Endothelial cell of umbilical vein (primary cell): ENCODE data around the gene PLEKHA7. TPM values are rescaled to one million over a fixed set of nuclear protein-coding genes. Genes with fewer than 3 reads are reported as not detected.

ENCODE experiments used
- BruUV-seq: library from RNA; stranded (reverse); fragments of 400-500 nt; replicated peaks from 2 replicates; lab custom pipeline; 2021; lab: Mats Ljungman, UMichigan
- CTCF ChIA-PET: fragments of 300-600, 350-600 bp; sonication (Branson Sonifier 250); formaldehyde crosslinking; loops from one replicate; lab custom pipeline; 2021; ENCODE audit warnings: antibody characterized with exemption, inconsistent platforms; lab: Charles Lee
- POLR2A ChIA-PET: fragments of 300-600, 350-600 bp; sonication (Branson Sonifier 250); formaldehyde crosslinking; loops from one replicate; lab custom pipeline; 2021; ENCODE audit warnings: antibody characterized with exemption, inconsistent platforms; lab: Charles Lee
- DNase-seq: peaks from one replicate; pipeline ENCODE4 v3.0.0-alpha.2; 2011; ENCODE audit warnings: low read depth, low spot score
- FAIRE-seq: peaks from 2 replicates; lab custom pipeline; 2011; peaks lifted over from hg19 to GRCh38; lab: Jason Lieb, UNC
- H2AFZ ChIP-seq: 2 replicates; pipeline ENCODE4 v1.6.0; 2012; ENCODE audit warnings: low read depth, low read length, control low read depth, inconsistent platforms
- H3K27ac ChIP-seq: 2 replicates; pipeline ENCODE4 v1.5.1; 2011; ENCODE audit warnings: low read depth, mild to moderate bottlenecking, control low read depth, low read length, moderate library complexity; ENCODE audit not compliant: insufficient read depth
- H3K27me3 ChIP-seq, 2 experiments: 2 replicates each; pipeline versions ENCODE4 v1.6.0 to v1.6.1; 2011; ENCODE audit warnings: low read length in 2 of 2, mixed read lengths in 1 of 2; ENCODE audit not compliant: control insufficient read depth in 2 of 2, insufficient read depth in 2 of 2
- H3K36me3 ChIP-seq, 2 experiments: 2 replicates in 1 of 2; 3 replicates in 1 of 2; pipeline ENCODE4 v1.5.1; 2011; ENCODE audit warnings: low read length in 2 of 2, mild to moderate bottlenecking in 1 of 2, moderate library complexity in 1 of 2; ENCODE audit not compliant: control insufficient read depth in 2 of 2, insufficient read depth in 2 of 2; ENCODE audit errors: extremely low read depth in 1 of 2
- H3K4me1 ChIP-seq: 3 replicates; pipeline ENCODE4 v1.5.1; 2011; ENCODE audit warnings: mild to moderate bottlenecking, low read length; ENCODE audit not compliant: control insufficient read depth, insufficient read depth; ENCODE audit errors: extremely low read depth
- H3K4me2 ChIP-seq: 2 replicates; pipeline ENCODE4 v1.6.1; 2011; ENCODE audit warnings: low read length, control low read depth, mixed read lengths; ENCODE audit not compliant: insufficient read depth
- H3K4me3 ChIP-seq, 3 experiments: fragments of 200-600 bp in 1 of 3; sonication (generic), shearing (Covaris generic) in 1 of 3; replicated peaks in 1 of 3; 2 replicates each; pipeline ENCODE4 v1.5.1; 2011 to 2016; ENCODE audit warnings: control low read depth in 3 of 3, low read length in 3 of 3, mild to moderate bottlenecking in 2 of 3, inconsistent platforms in 1 of 3, low read depth in 1 of 3, moderate library complexity in 1 of 3; ENCODE audit not compliant: insufficient read depth in 1 of 3
- H3K79me2 ChIP-seq: 2 replicates; pipeline ENCODE4 v1.6.0; 2012; ENCODE audit warnings: low read length, inconsistent platforms; ENCODE audit not compliant: control insufficient read depth, insufficient read depth
- H3K9ac ChIP-seq: replicated peaks from 2 replicates; pipeline ENCODE3; 2011; ENCODE audit warnings: low read length, control low read depth; ENCODE audit not compliant: insufficient read depth; ENCODE audit errors: extremely low read depth
- H3K9me1 ChIP-seq: replicated peaks from 3 replicates; pipeline ENCODE4 v1.6.0; 2011; ENCODE audit warnings: mild to moderate bottlenecking, low read length; ENCODE audit not compliant: control insufficient read depth, insufficient read depth; ENCODE audit errors: extremely low read depth
- H3K9me3 ChIP-seq: replicated peaks from 2 replicates; pipeline ENCODE4 v1.5.1; 2012; ENCODE audit warnings: low read length, inconsistent platforms; ENCODE audit not compliant: control insufficient read depth, insufficient read depth
- H4K20me1 ChIP-seq: replicated peaks from 2 replicates; pipeline ENCODE3; 2011; ENCODE audit warnings: mild to moderate bottlenecking, low read length; ENCODE audit not compliant: control insufficient read depth, insufficient read depth; ENCODE audit errors: extremely low read depth
- EZH2 ChIP-seq: IDR thresholded peaks from 2 replicates; pipeline ENCODE4 v1.6.1; 2012; ENCODE audit warnings: borderline replicate concordance, low read depth, mild to moderate bottlenecking, moderate library complexity, low read length, inconsistent platforms; ENCODE audit not compliant: severe bottlenecking
- FOS ChIP-seq: IDR thresholded peaks from 2 replicates; pipeline ENCODE4 v1.6.1; 2011; ENCODE audit warnings: mild to moderate bottlenecking, low read length, moderate library complexity, borderline replicate concordance; ENCODE audit not compliant: insufficient read depth
- GATA2 ChIP-seq: IDR thresholded peaks from 2 replicates; pipeline ENCODE4 v1.7.0; 2011; ENCODE audit warnings: low read depth, mild to moderate bottlenecking, moderate library complexity, mixed read lengths, low read length; ENCODE audit not compliant: insufficient read length, insufficient read depth
- JUN ChIP-seq: IDR thresholded peaks from 2 replicates; pipeline ENCODE4 v1.6.1; 2011; ENCODE audit warnings: borderline replicate concordance, low read depth; ENCODE audit not compliant: insufficient read length, insufficient read depth
- MAX ChIP-seq: IDR thresholded peaks from 2 replicates; pipeline ENCODE4 v1.6.1; 2011; ENCODE audit not compliant: insufficient read depth, insufficient read length
- MYC ChIP-seq: IDR thresholded peaks from one replicate; pipeline ENCODE4 v1.6.1; 2011; ENCODE audit warnings: mild to moderate bottlenecking, low read depth, low read length
- POLR2AphosphoS5 ChIP-seq: IDR thresholded peaks from 2 replicates; pipeline ENCODE4 v1.6.1; 2012; ENCODE audit warnings: low read depth, mild to moderate bottlenecking, control low read depth, low read length, moderate library complexity; ENCODE audit not compliant: insufficient read depth
- dilution Hi-C: fragments of 300-500 bp; cut with MboI; formaldehyde crosslinking; loops from one replicate; pipeline ENCODE4 v1.15.0; 2019; ENCODE audit warnings: low sequenced_read_pairs; ENCODE audit not compliant: extremely low pct_ligation_motif_present
- intact Hi-C: fragments of 100-400 bp; cut with micrococcal nuclease; formaldehyde crosslinking; loops from one replicate; pipeline ENCODE4 v1.10.0; 2022
- polyA plus RNA-seq, 4 experiments: library from polyadenylated mRNA; depleted of rRNA in 3 of 4; stranded (reverse) in 3 of 4; unstranded in 1 of 4; fragments of >200 nt; gene quantifications; 2 replicates each; pipeline versions ENCODE4 v1.2.1 to v1.2.3, GENCODE V29; 2011 to 2012; ENCODE audit warnings: missing spikeins in 1 of 4
- total RNA-seq: library from RNA; stranded (reverse); gene quantifications from 2 replicates; pipeline ENCODE4 v1.2.3, GENCODE V29; 2021

The PLEKHA7 gene
- total and polyA plus RNA-seq, 2 donors (not counting 3 experiments of a cell fraction or from before 2014, with no cell fraction given) = 1.7 to 3.8 TPM

GRCh38 chr11:16763746-16764145 lies 250.5 kb downstream of the PLEKHA7 start:
- dilution Hi-C loops (no loop called here), intact Hi-C loops (no loop called here)
- no peaks in the 10 kb centered on the region for H3K36me3 ChIP-seq
- H3K9ac ChIP-seq = no peak overlapping the region
- no peak overlapping the region for H3K4me2 ChIP-seq
- H3K4me1 ChIP-seq = peaks cover 14% of the 10 kb centered on the region
- H3K79me2 ChIP-seq = no peaks in the 10 kb centered on the region
- no peak overlapping the region for H3K4me3 ChIP-seq
- H3K9me3 ChIP-seq = no peaks in the 10 kb centered on the region
- no peak overlapping the region for H3K27ac ChIP-seq
- BruUV-seq = no TSS peak
- POLR2A ChIA-PET = no interaction called here
- H3K9me1 ChIP-seq = no peaks in the 10 kb centered on the region
- no peaks in the 10 kb centered on the region for H4K20me1 ChIP-seq
- no peak overlapping the region for H2AFZ ChIP-seq
- no peak for TF ChIP-seq GATA2
- peaks cover 7% of the 10 kb centered on the region in 2 experiments for H3K27me3 ChIP-seq
- CTCF ChIA-PET = no interaction called here
- DNase-seq (no peak), FAIRE-seq (no peak)

GRCh38 chr11:16759857-16760508 lies 254.2 kb downstream of the PLEKHA7 start:
- H3K79me2 ChIP-seq = no peaks in the 10 kb centered on the region
- peaks cover 2 to 6% of the 10 kb centered on the region in 2 experiments for H3K36me3 ChIP-seq
- ChIA-PET POLR2A (no interaction called here), CTCF (interaction anchor here (0.6 to 1.0 kb wide), 3 partner anchors 9 to 322 kb away, joined by 3 read pairs; no protein-coding TSS in a partner anchor)
- H3K4me2 ChIP-seq = peak overlapping the region; percentile 80
- no peaks in the 10 kb centered on the region for H4K20me1 ChIP-seq
- intact Hi-C loops = loop anchor here (1.0 kb wide), 2 partner anchors 22 to 25 kb away; partner anchors contain the start of gene C11orf58
- H3K9ac ChIP-seq = peak overlapping the region; percentile 43
- peaks cover 14% of the 10 kb centered on the region for H3K4me1 ChIP-seq
- no peak for TF ChIP-seq MYC
- TF ChIP-seq FOS = peak; percentile 82
- TF ChIP-seq EZH2 = no peak
- TF ChIP-seq GATA2 = peak; percentile 83
- TF ChIP-seq MAX = no peak
- peak; percentile 85 for TF ChIP-seq JUN
- peak; percentile 64 for TF ChIP-seq POLR2AphosphoS5
- TSS peak; percentile 39 for BruUV-seq
- dilution Hi-C loops = no loop called here
- H2AFZ ChIP-seq = no peak overlapping the region
- peak overlapping the region; percentile 89 for H3K27ac ChIP-seq
- H3K27me3 ChIP-seq = no peaks in the 10 kb centered on the region
- H3K9me3 ChIP-seq = no peaks in the 10 kb centered on the region
- peak; percentile 75 for DNase-seq
- H3K9me1 ChIP-seq = no peaks in the 10 kb centered on the region
- FAIRE-seq = peak; percentile 44
- no peak overlapping the region for H3K4me3 ChIP-seq
